Measurements from ENCODE around the gene ZNF618. TPM values are rescaled to one million over a fixed set of nuclear protein-coding genes. Genes with fewer than 3 reads are reported as not detected.

ZNF618 gene
- polyA plus RNA-seq, 3 donors = 0.53 to 1.9 (median 0.78) TPM

DNA sequence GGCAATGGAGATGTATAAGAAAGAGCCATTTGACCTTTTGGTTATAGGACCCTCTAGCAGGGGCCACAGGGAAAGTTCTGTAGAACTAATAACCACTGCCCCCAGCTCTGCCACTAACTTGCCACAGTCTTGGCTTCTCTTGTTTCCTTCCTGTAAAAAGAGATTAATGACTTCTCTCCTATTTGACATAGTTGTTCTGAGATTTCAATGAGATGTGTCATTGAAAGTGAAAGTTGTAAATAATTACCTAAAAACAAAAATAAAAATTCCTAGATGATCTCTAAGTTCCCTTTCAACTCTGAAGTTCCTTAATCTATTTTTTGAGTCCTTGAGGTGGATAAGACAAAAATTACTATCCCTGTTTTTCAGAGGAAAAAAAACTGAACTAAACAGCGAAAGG is 224.4 kb downstream of the ZNF618 start:
- H3K27ac Mint-ChIP-seq = no peak overlapping the region
- no peaks in the 10 kb centered on the region for H3K36me3 ChIP-seq (replicated peaks in 1 of 2; ENCODE audit: control insufficient read depth in 1 of 2, insufficient read depth in 2 of 2, low read length in 2 of 2)
- peaks cover 3 to 34% of the 10 kb centered on the region in 2 donors for H3K27me3 ChIP-seq (ENCODE audit: control insufficient read depth in 2 of 2, insufficient read depth in 2 of 2, low read length in 2 of 2)
- peaks cover 4 to 5% of the 10 kb centered on the region in 2 donors for H3K9me3 ChIP-seq (replicated peaks in 1 of 2; ENCODE audit: control insufficient read depth in 1 of 2, insufficient read depth in 1 of 2, low read length in 2 of 2)
- H3K4me2 ChIP-seq (replicated peaks; ENCODE audit: extremely low read depth, low read length, poor library complexity, severe bottlenecking) = no peak overlapping the region
- no peak overlapping the region for H3K4me3 Mint-ChIP-seq
- no peak overlapping the region for H3K27ac ChIP-seq (ENCODE audit: low read depth in 1 of 2, low read length in 2 of 2)
- intact Hi-C loops (cut with micrococcal nuclease) = no loop called here
- H3K4me1 Mint-ChIP-seq = peaks cover 4% of the 10 kb centered on the region
- WGBS (ENCODE audit: insufficient coverage) = no CpG with 5 or more reads among the region's 1 CpG
- no peak overlapping the region for H3K9ac ChIP-seq (ENCODE audit: insufficient read depth, low read length, poor library complexity, severe bottlenecking)
- no peaks in the 10 kb centered on the region for H3K36me3 Mint-ChIP-seq
- no peaks in the 10 kb centered on the region for H4K20me1 ChIP-seq (ENCODE audit: insufficient read depth, low read length)
- TF ChIP-seq, protein P1, sequence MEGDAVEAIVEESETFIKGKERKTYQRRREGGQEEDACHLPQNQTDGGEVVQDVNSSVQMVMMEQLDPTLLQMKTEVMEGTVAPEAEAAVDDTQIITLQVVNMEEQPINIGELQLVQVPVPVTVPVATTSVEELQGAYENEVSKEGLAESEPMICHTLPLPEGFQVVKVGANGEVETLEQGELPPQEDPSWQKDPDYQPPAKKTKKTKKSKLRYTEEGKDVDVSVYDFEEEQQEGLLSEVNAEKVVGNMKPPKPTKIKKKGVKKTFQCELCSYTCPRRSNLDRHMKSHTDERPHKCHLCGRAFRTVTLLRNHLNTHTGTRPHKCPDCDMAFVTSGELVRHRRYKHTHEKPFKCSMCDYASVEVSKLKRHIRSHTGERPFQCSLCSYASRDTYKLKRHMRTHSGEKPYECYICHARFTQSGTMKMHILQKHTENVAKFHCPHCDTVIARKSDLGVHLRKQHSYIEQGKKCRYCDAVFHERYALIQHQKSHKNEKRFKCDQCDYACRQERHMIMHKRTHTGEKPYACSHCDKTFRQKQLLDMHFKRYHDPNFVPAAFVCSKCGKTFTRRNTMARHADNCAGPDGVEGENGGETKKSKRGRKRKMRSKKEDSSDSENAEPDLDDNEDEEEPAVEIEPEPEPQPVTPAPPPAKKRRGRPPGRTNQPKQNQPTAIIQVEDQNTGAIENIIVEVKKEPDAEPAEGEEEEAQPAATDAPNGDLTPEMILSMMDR (IDR thresholded peaks at IDR 0.05) = no peak
- H3K4me1 ChIP-seq (ENCODE audit: control insufficient read depth in 1 of 2, insufficient read depth in 2 of 2, low read length in 2 of 2) = peaks cover 0 to 8% of the 10 kb centered on the region in 2 donors
- no peak overlapping the region for H3K4me3 ChIP-seq (replicated peaks in 1 of 3; ENCODE audit: low read depth in 2 of 3, low read length in 3 of 3)
- DNase-seq = no peak
- peaks cover 4 to 19% (median 16%) of the 10 kb centered on the region in 7 donors for H3K9me3 Mint-ChIP-seq
- peaks cover 26 to 68% (median 48%) of the 10 kb centered on the region in 3 donors for H3K27me3 Mint-ChIP-seq (ENCODE audit: low read depth in 3 of 3)
- no peak overlapping the region for H2AFZ ChIP-seq (ENCODE audit: insufficient read depth, low read depth, low read length, poor library complexity, severe bottlenecking)
- no peaks in the 10 kb centered on the region for H3K79me2 ChIP-seq (ENCODE audit: insufficient read depth, low read length)

DNA sequence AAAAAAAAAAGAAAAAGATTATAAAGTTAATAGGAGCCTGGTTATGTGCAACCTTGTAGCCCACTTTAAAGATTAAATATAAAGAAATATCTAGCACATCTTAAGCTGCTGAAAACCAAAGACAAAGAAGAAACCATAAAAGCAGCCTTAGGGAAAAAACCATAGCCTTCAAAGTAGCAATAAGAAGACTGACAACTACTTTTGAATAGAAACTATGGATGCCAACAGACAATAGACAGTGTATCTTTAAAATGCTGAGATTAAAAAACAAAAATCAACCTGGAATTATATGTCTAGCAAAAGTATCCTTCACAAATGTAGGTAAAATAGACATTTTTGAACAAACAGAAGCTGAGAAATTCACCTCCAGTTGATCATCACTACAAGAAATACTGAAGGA is 226.4 kb downstream of the ZNF618 start:
- no peak overlapping the region for H3K4me3 Mint-ChIP-seq
- no peak overlapping the region for H3K9ac ChIP-seq (ENCODE audit: insufficient read depth, low read length, poor library complexity, severe bottlenecking)
- peaks cover 13 to 53% (median 38%) of the 10 kb centered on the region in 3 donors for H3K27me3 Mint-ChIP-seq (ENCODE audit: low read depth in 3 of 3)
- peaks cover 4 to 19% (median 15%) of the 10 kb centered on the region in 7 donors for H3K9me3 Mint-ChIP-seq
- H3K4me1 ChIP-seq (ENCODE audit: control insufficient read depth in 1 of 2, insufficient read depth in 2 of 2, low read length in 2 of 2) = peaks cover 0 to 7% of the 10 kb centered on the region in 2 donors
- H3K9me3 ChIP-seq (replicated peaks in 1 of 2; ENCODE audit: control insufficient read depth in 1 of 2, insufficient read depth in 1 of 2, low read length in 2 of 2) = peaks cover 2 to 5% of the 10 kb centered on the region in 2 donors
- no peak overlapping the region for H3K27ac ChIP-seq (ENCODE audit: low read depth in 1 of 2, low read length in 2 of 2)
- H3K4me1 Mint-ChIP-seq = peaks cover 3% of the 10 kb centered on the region
- H3K27me3 ChIP-seq (ENCODE audit: control insufficient read depth in 2 of 2, insufficient read depth in 2 of 2, low read length in 2 of 2) = peaks cover 3 to 25% of the 10 kb centered on the region in 2 donors
- H3K4me2 ChIP-seq (replicated peaks; ENCODE audit: extremely low read depth, low read length, poor library complexity, severe bottlenecking) = no peak overlapping the region
- no peak overlapping the region for H3K4me3 ChIP-seq (replicated peaks in 1 of 3; ENCODE audit: low read depth in 2 of 3, low read length in 3 of 3)
- DNase-seq = no peak
- no peaks in the 10 kb centered on the region for H4K20me1 ChIP-seq (ENCODE audit: insufficient read depth, low read length)
- H3K36me3 Mint-ChIP-seq = no peaks in the 10 kb centered on the region
- intact Hi-C loops (cut with micrococcal nuclease) = no loop called here
- no peaks in the 10 kb centered on the region for H3K79me2 ChIP-seq (ENCODE audit: insufficient read depth, low read length)
- TF ChIP-seq, protein P1 (IDR thresholded peaks at IDR 0.05) = no peak
- no peak overlapping the region for H2AFZ ChIP-seq (ENCODE audit: insufficient read depth, low read depth, low read length, poor library complexity, severe bottlenecking)
- no peak overlapping the region for H3K27ac Mint-ChIP-seq
- H3K36me3 ChIP-seq (replicated peaks in 1 of 2; ENCODE audit: control insufficient read depth in 1 of 2, insufficient read depth in 2 of 2, low read length in 2 of 2) = no peaks in the 10 kb centered on the region

Data from CD14-positive monocyte (primary cell).